ENCODE data around the gene CTAGE4.
"Not testable (repeated sequence)": the region's sequence is repeated elsewhere in the genome, so short reads cannot be mapped to it uniquely, and the experiment has no call there.

Gene CTAGE4

GRCh38 chr7:144187848-144188247, 4.6 kb downstream of the CTAGE4 start:
- H3K27me3 Mint-ChIP-seq; H3K27ac Mint-ChIP-seq; DNase-seq; H3K4me3 Mint-ChIP-seq; ATAC-seq (replicated peaks); H3K9me3 Mint-ChIP-seq; H3K4me1 Mint-ChIP-seq (ENCODE audit: low read depth in 2 of 2); H3K36me3 Mint-ChIP-seq (ENCODE audit: insufficient read depth): not testable (repeated sequence)

- H3K27ac Mint-ChIP-seq; H3K27me3 Mint-ChIP-seq; H3K9me3 Mint-ChIP-seq; H3K4me1 Mint-ChIP-seq (ENCODE audit: low read depth in 2 of 2); H3K36me3 Mint-ChIP-seq (ENCODE audit: insufficient read depth); H3K4me3 Mint-ChIP-seq; DNase-seq: not testable (repeated sequence)
- peak; percentile 36 for ATAC-seq (replicated peaks)
These were observed 5.4 kb downstream of the CTAGE4 start for GRCh38 chr7:144188578-144189171.

GRCh38 chr7:144193782-144194181, 10.5 kb downstream of the CTAGE4 start:
- H3K27ac Mint-ChIP-seq; H3K27me3 Mint-ChIP-seq; H3K9me3 Mint-ChIP-seq; H3K36me3 Mint-ChIP-seq (ENCODE audit: insufficient read depth); H3K4me3 Mint-ChIP-seq; DNase-seq; H3K4me1 Mint-ChIP-seq (ENCODE audit: low read depth in 2 of 2): not testable (repeated sequence)
- peak; percentile 32 for ATAC-seq (replicated peaks)

GRCh38 chr7:144194453-144194852, 11.2 kb downstream of the CTAGE4 start:
- not testable (repeated sequence) for H3K9me3 Mint-ChIP-seq; DNase-seq; H3K27ac Mint-ChIP-seq; H3K4me1 Mint-ChIP-seq (ENCODE audit: low read depth in 2 of 2); H3K27me3 Mint-ChIP-seq; ATAC-seq (replicated peaks); H3K4me3 Mint-ChIP-seq; H3K36me3 Mint-ChIP-seq (ENCODE audit: insufficient read depth)

- DNase-seq; H3K27ac Mint-ChIP-seq; H3K27me3 Mint-ChIP-seq; H3K4me3 Mint-ChIP-seq; H3K36me3 Mint-ChIP-seq (ENCODE audit: insufficient read depth); H3K4me1 Mint-ChIP-seq (ENCODE audit: low read depth in 2 of 2); H3K9me3 Mint-ChIP-seq: not testable (repeated sequence)
- ATAC-seq (replicated peaks): peak; percentile 66
These were observed 12.1 kb downstream of the CTAGE4 start, which contains the start of gene ARHGEF35 for GRCh38 chr7:144195212-144195872. TSS of gene ARHGEF35 (minus strand) at chr7:144195833. CDS start at chr7:144188383, 7,450 bp downstream.

- ATAC-seq (replicated peaks); H3K36me3 Mint-ChIP-seq (ENCODE audit: insufficient read depth); DNase-seq; H3K27me3 Mint-ChIP-seq; H3K4me1 Mint-ChIP-seq (ENCODE audit: low read depth in 2 of 2); H3K4me3 Mint-ChIP-seq; H3K9me3 Mint-ChIP-seq; H3K27ac Mint-ChIP-seq: not testable (repeated sequence)
These were observed 15.7 kb downstream of the CTAGE4 start for GRCh38 chr7:144198934-144199333.

GRCh38 chr7:144201978-144202377, 18.7 kb downstream of the CTAGE4 start:
- not testable (repeated sequence) for ATAC-seq (replicated peaks); H3K4me1 Mint-ChIP-seq (ENCODE audit: low read depth in 2 of 2); H3K27ac Mint-ChIP-seq; DNase-seq; H3K4me3 Mint-ChIP-seq; H3K36me3 Mint-ChIP-seq (ENCODE audit: insufficient read depth); H3K27me3 Mint-ChIP-seq; H3K9me3 Mint-ChIP-seq

- H3K9me3 Mint-ChIP-seq; H3K27ac Mint-ChIP-seq; DNase-seq; ATAC-seq (replicated peaks); H3K27me3 Mint-ChIP-seq; H3K4me3 Mint-ChIP-seq; H3K4me1 Mint-ChIP-seq (ENCODE audit: low read depth in 2 of 2); H3K36me3 Mint-ChIP-seq (ENCODE audit: insufficient read depth): not testable (repeated sequence)
These were observed 19.8 kb downstream of the CTAGE4 start for GRCh38 chr7:144203086-144203485.

GRCh38 chr7:144205306-144205705, 22.0 kb downstream of the CTAGE4 start:
- H3K9me3 Mint-ChIP-seq; H3K27me3 Mint-ChIP-seq; DNase-seq; ATAC-seq (replicated peaks); H3K4me1 Mint-ChIP-seq (ENCODE audit: low read depth in 2 of 2); H3K36me3 Mint-ChIP-seq (ENCODE audit: insufficient read depth); H3K27ac Mint-ChIP-seq; H3K4me3 Mint-ChIP-seq: not testable (repeated sequence)

GRCh38 chr7:144217200-144217599, 33.9 kb downstream of the CTAGE4 start:
- not testable (repeated sequence) for DNase-seq; ATAC-seq (replicated peaks); H3K4me3 Mint-ChIP-seq; H3K27me3 Mint-ChIP-seq; H3K9me3 Mint-ChIP-seq; H3K4me1 Mint-ChIP-seq (ENCODE audit: low read depth in 2 of 2); H3K36me3 Mint-ChIP-seq (ENCODE audit: insufficient read depth); H3K27ac Mint-ChIP-seq

- not testable (repeated sequence) for H3K9me3 Mint-ChIP-seq; H3K27ac Mint-ChIP-seq; H3K4me3 Mint-ChIP-seq; H3K27me3 Mint-ChIP-seq; H3K4me1 Mint-ChIP-seq (ENCODE audit: low read depth in 2 of 2); ATAC-seq (replicated peaks); DNase-seq; H3K36me3 Mint-ChIP-seq (ENCODE audit: insufficient read depth)
These were observed 35.3 kb downstream of the CTAGE4 start for GRCh38 chr7:144218581-144218980.

GRCh38 chr7:144219149-144219548, 35.9 kb downstream of the CTAGE4 start:
- H3K36me3 Mint-ChIP-seq (ENCODE audit: insufficient read depth); DNase-seq; H3K9me3 Mint-ChIP-seq; H3K27ac Mint-ChIP-seq; H3K27me3 Mint-ChIP-seq; ATAC-seq (replicated peaks); H3K4me1 Mint-ChIP-seq (ENCODE audit: low read depth in 2 of 2); H3K4me3 Mint-ChIP-seq: not testable (repeated sequence)

GRCh38 chr7:144220531-144220930, 37.3 kb downstream of the CTAGE4 start:
- not testable (repeated sequence) for H3K9me3 Mint-ChIP-seq; ATAC-seq (replicated peaks); H3K27me3 Mint-ChIP-seq; H3K27ac Mint-ChIP-seq; DNase-seq; H3K4me1 Mint-ChIP-seq (ENCODE audit: low read depth in 2 of 2); H3K36me3 Mint-ChIP-seq (ENCODE audit: insufficient read depth); H3K4me3 Mint-ChIP-seq

GRCh38 chr7:144223675-144224074, 40.4 kb downstream of the CTAGE4 start:
- not testable (repeated sequence) for H3K27ac Mint-ChIP-seq; H3K4me3 Mint-ChIP-seq; DNase-seq; H3K9me3 Mint-ChIP-seq; H3K27me3 Mint-ChIP-seq; H3K36me3 Mint-ChIP-seq (ENCODE audit: insufficient read depth); ATAC-seq (replicated peaks); H3K4me1 Mint-ChIP-seq (ENCODE audit: low read depth in 2 of 2)

All from effector memory CD8-positive, alpha-beta T cell (primary cell).